Right lobe of liver (tissue), 4 donors: Measurements from ENCODE around the gene HCK.

Experiments used
- CTCF ChIP-seq, 4 donors: fragments of 200-600 bp in 3 of 4; fragments of 450-650 bp in 1 of 4; IDR thresholded peaks; one replicate each; pipeline versions ENCODE4 v1.5.1 to v1.8.0; 2016 to 2022; ENCODE audit warnings: antibody characterized with exemption in 4 of 4, mild to moderate bottlenecking in 2 of 4
- POLR2A ChIP-seq: fragments of 450-650 bp; IDR thresholded peaks from one replicate; pipeline ENCODE4 v1.6.1; 2017; ENCODE audit warnings: antibody characterized with exemption, mild to moderate bottlenecking
- donor health status: DM: no; HTN: no; CAD: no.
- donor health status: DM: no; HTN: no; CAD: no.
- donor health status: DM: no; HTN: yes; CAD: no.

- TF ChIP-seq POLR2A (no peak), CTCF (IDR thresholded peaks at IDR 0.05) (no peak)
Measured at GRCh38 chr20:32064667-32065066, 12.6 kb downstream of the HCK start.
